HepG2 (cell line): ENCODE measurements around the gene RNF126. TPM values are rescaled to one million over a fixed set of nuclear protein-coding genes. Genes with fewer than 3 reads are reported as not detected.

ENCODE experiments used
- CENPBD1 ChIP-seq: sonication (generic); formaldehyde crosslinking; IDR thresholded peaks from 2 replicates; pipeline ENCODE4 v1.8.0; 2022; ENCODE audit warnings: missing genetic modification reagents, low read depth, mild to moderate bottlenecking, borderline replicate concordance
- CHCHD3 ChIP-seq: sonication (generic); formaldehyde crosslinking; IDR thresholded peaks from 2 replicates; pipeline ENCODE4 v1.8.0; 2022; ENCODE audit warnings: mild to moderate bottlenecking, missing genetic modification reagents, moderate library complexity
- ETV5 ChIP-seq: IDR thresholded peaks from 2 replicates; pipeline ENCODE4 v1.6.1; 2018; ENCODE audit warnings: missing biosample characterization, missing genetic modification reagents, inconsistent platforms, borderline replicate concordance
- IKZF1 ChIP-seq: fragments of 450-650 bp; IDR thresholded peaks from 2 replicates; pipeline ENCODE4 v1.7.1; 2016
- ISX ChIP-seq: sonication (generic); formaldehyde crosslinking; conservative IDR thresholded peaks from 2 replicates; pipeline ENCODE4 v1.5.0; 2020; ENCODE audit warnings: missing genetic modification reagents
- KLF11 ChIP-seq: IDR thresholded peaks from 2 replicates; pipeline ENCODE4 v1.6.1; 2016; ENCODE audit warnings: missing compliant biosample characterization
- NR2F1 ChIP-seq, 2 experiments: fragments of 450-650 bp in 1 of 2; formaldehyde crosslinking in 1 of 2; IDR thresholded peaks; 2 replicates each; pipeline versions ENCODE4 v1.5.0 to v1.6.1; 2016 to 2020; ENCODE audit warnings: mild to moderate bottlenecking in 1 of 2, missing compliant biosample characterization in 1 of 2, missing genetic modification reagents in 1 of 2, moderate library complexity in 1 of 2
- POGK ChIP-seq: sonication (generic); formaldehyde crosslinking; conservative IDR thresholded peaks from 2 replicates; pipeline ENCODE4 v1.8.0; 2022; ENCODE audit warnings: mild to moderate bottlenecking, moderate library complexity, missing genetic modification reagents
- SMC3 ChIP-seq: IDR thresholded peaks from 2 replicates; pipeline ENCODE4 v1.6.1; 2011; ENCODE audit warnings: low read length, improper control_type of control experiment
- SPEN ChIP-seq: sonication (generic); formaldehyde crosslinking; IDR thresholded peaks from 2 replicates; pipeline ENCODE4 v1.5.1; 2020; ENCODE audit warnings: low read depth, mild to moderate bottlenecking, missing genetic modification reagents
- ZNF674 ChIP-seq: sonication (generic); formaldehyde crosslinking; IDR thresholded peaks from 2 replicates; pipeline ENCODE4 v1.5.0; 2020; ENCODE audit warnings: low read depth, mild to moderate bottlenecking, missing genetic modification reagents
- ZNF780A ChIP-seq: sonication (generic); formaldehyde crosslinking; IDR thresholded peaks from 2 replicates; pipeline ENCODE4 v1.8.0; 2022; ENCODE audit warnings: mild to moderate bottlenecking, missing genetic modification reagents, moderate library complexity
- polyA plus RNA-seq, 8 experiments: library from polyadenylated mRNA; depleted of rRNA in 3 of 8; stranded (reverse) in 7 of 8; unstranded in 1 of 8; fragments of >200 nt; fragmentation: Illumina TruSeq in 4 of 8; extraction: Trizol in 4 of 8; gene quantifications; 2 replicates each; pipeline versions ENCODE4 v1.2.1 to v1.2.3, GENCODE V29; 2011 to 2016; ENCODE audit warnings: low read depth in 4 of 8, missing spikeins in 1 of 8, mixed read lengths in 1 of 8; ENCODE audit not compliant: insufficient read depth in 1 of 8
- total RNA-seq, 5 experiments: library from RNA; depleted of rRNA; stranded (reverse); fragments of >200 nt; fragmentation: Illumina TruSeq; extraction: Trizol; gene quantifications; 2 replicates each; pipeline ENCODE4 v1.2.3, GENCODE V29; 2016; ENCODE audit warnings: low read depth in 1 of 5
- TF ChIP-seq, protein P1 (sequence below): sonication (generic); formaldehyde crosslinking; IDR thresholded peaks from 2 replicates; pipeline ENCODE4 v1.5.1; 2020; ENCODE audit warnings: mild to moderate bottlenecking, missing genetic modification reagents, borderline replicate concordance
- TF ChIP-seq, protein P2 (sequence below): sonication (generic); formaldehyde crosslinking; IDR thresholded peaks from 2 replicates; pipeline ENCODE4 v1.4.0; 2020; ENCODE audit warnings: missing genetic modification reagents
- TF ChIP-seq, protein P3 (sequence below): sonication (generic); formaldehyde crosslinking; IDR thresholded peaks from 2 replicates; pipeline ENCODE4 v1.5.0; 2020; ENCODE audit warnings: missing genetic modification reagents
- TF ChIP-seq, protein P4 (sequence below): sonication (generic); formaldehyde crosslinking; IDR thresholded peaks from 2 replicates; pipeline ENCODE4 v1.4.0; 2020; ENCODE audit warnings: mild to moderate bottlenecking, missing genetic modification reagents

Gene RNF126
- total and polyA plus RNA-seq, 2 of the 13 experiments (the other 11 are each of a cell fraction or from before 2014, with no cell fraction given), result 23.2 to 34.0 TPM

DNA sequence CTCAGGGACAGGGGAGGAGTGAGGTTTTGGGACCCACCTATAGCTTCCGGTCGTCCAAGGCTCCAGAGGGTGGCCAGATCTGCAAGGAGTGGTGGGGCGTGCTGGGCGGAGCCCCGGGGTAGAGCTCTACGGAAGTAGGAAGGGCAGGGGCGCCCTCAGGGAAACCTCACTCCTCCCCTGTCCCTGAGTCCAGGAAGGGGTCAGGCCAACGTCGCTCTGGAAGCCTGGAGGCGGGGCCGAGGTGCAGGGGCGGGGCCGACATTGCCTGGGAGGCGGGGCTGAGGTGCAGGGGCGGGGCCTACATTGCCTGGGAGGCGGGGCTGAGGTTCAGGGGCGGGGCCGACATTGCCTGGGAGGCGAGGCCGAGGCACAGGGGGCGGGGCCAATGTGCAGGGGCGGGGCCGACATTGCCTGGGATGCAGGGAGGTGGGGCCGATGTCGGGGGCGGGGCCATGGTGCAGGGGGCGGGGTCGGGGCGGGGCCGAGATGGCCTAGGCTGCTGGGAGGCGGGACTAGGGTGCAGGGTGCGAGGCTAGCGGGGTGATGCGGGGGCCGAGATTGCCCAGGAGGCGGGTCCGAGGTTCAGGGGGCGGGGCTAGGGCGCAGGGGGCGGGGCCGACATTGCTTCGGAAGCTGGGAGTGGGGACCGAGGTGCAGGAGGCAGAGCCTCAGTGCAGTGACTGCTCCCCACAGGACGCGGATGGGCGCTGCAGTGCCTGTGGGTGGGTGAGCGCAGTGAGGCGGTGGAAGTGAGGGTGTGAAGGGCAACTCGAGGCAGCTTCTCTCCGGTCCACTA lies 40.8 kb upstream of the RNF126 start (continued):
- TF ChIP-seq, protein P1, sequence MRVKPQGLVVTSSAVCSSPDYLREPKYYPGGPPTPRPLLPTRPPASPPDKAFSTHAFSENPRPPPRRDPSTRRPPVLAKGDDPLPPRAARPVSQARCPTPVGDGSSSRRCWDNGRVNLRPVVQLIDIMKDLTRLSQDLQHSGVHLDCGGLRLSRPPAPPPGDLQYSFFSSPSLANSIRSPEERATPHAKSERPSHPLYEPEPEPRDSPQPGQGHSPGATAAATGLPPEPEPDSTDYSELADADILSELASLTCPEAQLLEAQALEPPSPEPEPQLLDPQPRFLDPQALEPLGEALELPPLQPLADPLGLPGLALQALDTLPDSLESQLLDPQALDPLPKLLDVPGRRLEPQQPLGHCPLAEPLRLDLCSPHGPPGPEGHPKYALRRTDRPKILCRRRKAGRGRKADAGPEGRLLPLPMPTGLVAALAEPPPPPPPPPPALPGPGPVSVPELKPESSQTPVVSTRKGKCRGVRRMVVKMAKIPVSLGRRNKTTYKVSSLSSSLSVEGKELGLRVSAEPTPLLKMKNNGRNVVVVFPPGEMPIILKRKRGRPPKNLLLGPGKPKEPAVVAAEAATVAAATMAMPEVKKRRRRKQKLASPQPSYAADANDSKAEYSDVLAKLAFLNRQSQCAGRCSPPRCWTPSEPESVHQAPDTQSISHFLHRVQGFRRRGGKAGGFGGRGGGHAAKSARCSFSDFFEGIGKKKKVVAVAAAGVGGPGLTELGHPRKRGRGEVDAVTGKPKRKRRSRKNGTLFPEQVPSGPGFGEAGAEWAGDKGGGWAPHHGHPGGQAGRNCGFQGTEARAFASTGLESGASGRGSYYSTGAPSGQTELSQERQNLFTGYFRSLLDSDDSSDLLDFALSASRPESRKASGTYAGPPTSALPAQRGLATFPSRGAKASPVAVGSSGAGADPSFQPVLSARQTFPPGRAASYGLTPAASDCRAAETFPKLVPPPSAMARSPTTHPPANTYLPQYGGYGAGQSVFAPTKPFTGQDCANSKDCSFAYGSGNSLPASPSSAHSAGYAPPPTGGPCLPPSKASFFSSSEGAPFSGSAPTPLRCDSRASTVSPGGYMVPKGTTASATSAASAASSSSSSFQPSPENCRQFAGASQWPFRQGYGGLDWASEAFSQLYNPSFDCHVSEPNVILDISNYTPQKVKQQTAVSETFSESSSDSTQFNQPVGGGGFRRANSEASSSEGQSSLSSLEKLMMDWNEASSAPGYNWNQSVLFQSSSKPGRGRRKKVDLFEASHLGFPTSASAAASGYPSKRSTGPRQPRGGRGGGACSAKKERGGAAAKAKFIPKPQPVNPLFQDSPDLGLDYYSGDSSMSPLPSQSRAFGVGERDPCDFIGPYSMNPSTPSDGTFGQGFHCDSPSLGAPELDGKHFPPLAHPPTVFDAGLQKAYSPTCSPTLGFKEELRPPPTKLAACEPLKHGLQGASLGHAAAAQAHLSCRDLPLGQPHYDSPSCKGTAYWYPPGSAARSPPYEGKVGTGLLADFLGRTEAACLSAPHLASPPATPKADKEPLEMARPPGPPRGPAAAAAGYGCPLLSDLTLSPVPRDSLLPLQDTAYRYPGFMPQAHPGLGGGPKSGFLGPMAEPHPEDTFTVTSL (CRISPR knock-in tag), result no peak; the same call in 1 of the 2 replicates
- no peak for TF ChIP-seq CHCHD3 (CRISPR knock-in tag)
- TF ChIP-seq KLF11 (CRISPR knock-in tag), result no peak
- TF ChIP-seq ISX, result no peak
- no peak for TF ChIP-seq IKZF1
- TF ChIP-seq ZNF674, result no peak
- no peak for TF ChIP-seq SMC3
- no peak for TF ChIP-seq NR2F1 (CRISPR knock-in tag; IDR thresholded peaks at IDR 0.05)
- TF ChIP-seq, protein P2, sequence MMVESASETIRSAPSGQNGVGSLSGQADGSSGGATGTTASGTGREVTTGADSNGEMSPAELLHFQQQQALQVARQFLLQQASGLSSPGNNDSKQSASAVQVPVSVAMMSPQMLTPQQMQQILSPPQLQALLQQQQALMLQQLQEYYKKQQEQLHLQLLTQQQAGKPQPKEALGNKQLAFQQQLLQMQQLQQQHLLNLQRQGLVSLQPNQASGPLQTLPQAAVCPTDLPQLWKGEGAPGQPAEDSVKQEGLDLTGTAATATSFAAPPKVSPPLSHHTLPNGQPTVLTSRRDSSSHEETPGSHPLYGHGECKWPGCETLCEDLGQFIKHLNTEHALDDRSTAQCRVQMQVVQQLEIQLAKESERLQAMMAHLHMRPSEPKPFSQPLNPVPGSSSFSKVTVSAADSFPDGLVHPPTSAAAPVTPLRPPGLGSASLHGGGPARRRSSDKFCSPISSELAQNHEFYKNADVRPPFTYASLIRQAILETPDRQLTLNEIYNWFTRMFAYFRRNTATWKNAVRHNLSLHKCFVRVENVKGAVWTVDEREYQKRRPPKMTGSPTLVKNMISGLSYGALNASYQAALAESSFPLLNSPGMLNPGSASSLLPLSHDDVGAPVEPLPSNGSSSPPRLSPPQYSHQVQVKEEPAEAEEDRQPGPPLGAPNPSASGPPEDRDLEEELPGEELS (CRISPR knock-in tag), result no peak
- TF ChIP-seq, protein P3, sequence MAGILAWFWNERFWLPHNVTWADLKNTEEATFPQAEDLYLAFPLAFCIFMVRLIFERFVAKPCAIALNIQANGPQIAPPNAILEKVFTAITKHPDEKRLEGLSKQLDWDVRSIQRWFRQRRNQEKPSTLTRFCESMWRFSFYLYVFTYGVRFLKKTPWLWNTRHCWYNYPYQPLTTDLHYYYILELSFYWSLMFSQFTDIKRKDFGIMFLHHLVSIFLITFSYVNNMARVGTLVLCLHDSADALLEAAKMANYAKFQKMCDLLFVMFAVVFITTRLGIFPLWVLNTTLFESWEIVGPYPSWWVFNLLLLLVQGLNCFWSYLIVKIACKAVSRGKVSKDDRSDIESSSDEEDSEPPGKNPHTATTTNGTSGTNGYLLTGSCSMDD (CRISPR knock-in tag), result no peak
- TF ChIP-seq, protein P4, sequence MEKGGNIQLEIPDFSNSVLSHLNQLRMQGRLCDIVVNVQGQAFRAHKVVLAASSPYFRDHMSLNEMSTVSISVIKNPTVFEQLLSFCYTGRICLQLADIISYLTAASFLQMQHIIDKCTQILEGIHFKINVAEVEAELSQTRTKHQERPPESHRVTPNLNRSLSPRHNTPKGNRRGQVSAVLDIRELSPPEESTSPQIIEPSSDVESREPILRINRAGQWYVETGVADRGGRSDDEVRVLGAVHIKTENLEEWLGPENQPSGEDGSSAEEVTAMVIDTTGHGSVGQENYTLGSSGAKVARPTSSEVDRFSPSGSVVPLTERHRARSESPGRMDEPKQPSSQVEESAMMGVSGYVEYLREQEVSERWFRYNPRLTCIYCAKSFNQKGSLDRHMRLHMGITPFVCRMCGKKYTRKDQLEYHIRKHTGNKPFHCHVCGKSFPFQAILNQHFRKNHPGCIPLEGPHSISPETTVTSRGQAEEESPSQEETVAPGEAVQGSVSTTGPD (CRISPR knock-in tag), result no peak
- TF ChIP-seq ZNF780A (CRISPR knock-in tag), result no peak
- no peak for TF ChIP-seq CENPBD1
- TF ChIP-seq SPEN (CRISPR knock-in tag), result no peak
- TF ChIP-seq POGK, result 0 out of 2 replicates have a peak, but pooled peaks have one; percentile 9
- TF ChIP-seq ETV5 (CRISPR knock-in tag), result peak; percentile 87
